Stimulated activated CD4-positive, alpha-beta T cell treated with anti-CD3 and anti-CD28 coated beads, TNF-alpha, amount 100 ng/mL, for 1 hour (primary cell): ENCODE results near the gene CRYBA2.

Source experiments
- DNase-seq, 3 donors: peaks; one replicate each; pipeline ENCODE4 v3.0.0-alpha.2; 2020; ENCODE audit warnings: low read depth in 3 of 3, low spot score in 1 of 3

Gene CRYBA2

GRCh38 chr2:218983263-218983933, 9.8 kb downstream of the CRYBA2 start:
- DNase-seq = no peak

- DNase-seq = no peak
Measured at GRCh38 chr2:218982586-218983262, 10.5 kb downstream of the CRYBA2 start.

GRCh38 chr2:218981881-218982585, 11.2 kb downstream of the CRYBA2 start:
- DNase-seq = no peak

GRCh38 chr2:218981390-218981880, 11.8 kb downstream of the CRYBA2 start:
- DNase-seq = no peak

GRCh38 chr2:218980735-218981389, 12.4 kb downstream of the CRYBA2 start:
- no peak for DNase-seq

GRCh38 chr2:218979846-218980734, 13.1 kb downstream of the CRYBA2 start:
- DNase-seq = peak; percentile 48 to 76 (median 60)

- DNase-seq = no peak
Measured at GRCh38 chr2:218975060-218975777, 18.0 kb downstream of the CRYBA2 start.

GRCh38 chr2:218970894-218971293, 22.3 kb downstream of the CRYBA2 start:
- no peak for DNase-seq

GRCh38 chr2:218964041-218964771, 29.0 kb downstream of the CRYBA2 start:
- DNase-seq = no peak

- DNase-seq = no peak
Measured at GRCh38 chr2:218963601-218964000, 29.6 kb downstream of the CRYBA2 start.

- peak in 1 of 3 donors; percentile 49 for DNase-seq
Measured at GRCh38 chr2:218962859-218963492, 30.2 kb downstream of the CRYBA2 start.

- DNase-seq = no peak
Measured at GRCh38 chr2:218961651-218962570, 31.3 kb downstream of the CRYBA2 start.

- DNase-seq = no peak
Measured at GRCh38 chr2:218961229-218961628, 32.0 kb downstream of the CRYBA2 start.

- DNase-seq = no peak
Measured at GRCh38 chr2:218960309-218961165, 32.7 kb downstream of the CRYBA2 start.

GRCh38 chr2:218959761-218960308, 33.4 kb downstream of the CRYBA2 start:
- no peak for DNase-seq

GRCh38 chr2:218959141-218959731, 34.0 kb downstream of the CRYBA2 start, which contains the start of gene CDK5R2:
Gene CDK5R2 (plus strand): TSS chr2:218959666. CDS start chr2:218959821, 155 bp downstream.
- peak in 2 of 3 donors; percentile 18 to 43 for DNase-seq
